Motor neuron (in vitro differentiated cells): ENCODE measurements around the gene HARBI1. TPM values are rescaled to one million over a fixed set of nuclear protein-coding genes. Genes with fewer than 3 reads are reported as not detected.

Experiments used
- ATAC-seq, 8 experiments: fragments of 200-7000 bp; cut with Tn5 transposase; replicated peaks in 6 of 8; 2 replicates each; pipeline ENCODE4 v1.8.0; 2021; ENCODE audit warnings: mild to moderate bottlenecking in 8 of 8, moderate library complexity in 8 of 8
- H3K27ac ChIP-seq, 2 donors: fragments of 250-450 bp; sonication (Bioruptor Pico); 2 replicates each; pipeline ENCODE4 v1.9.0; 2021; ENCODE audit warnings: antibody characterized with exemption in 2 of 2, mild to moderate bottlenecking in 2 of 2, moderate library complexity in 1 of 2
- H3K4me1 ChIP-seq, 2 donors: fragments of 250-450 bp; sonication (Bioruptor Pico); replicated peaks in 1 of 2; 2 replicates each; pipeline ENCODE4 v1.6.1; 2021; ENCODE audit warnings: antibody characterized with exemption in 2 of 2, mild to moderate bottlenecking in 2 of 2, moderate library complexity in 1 of 2
- H3K4me3 ChIP-seq, 5 donors: fragments of 250-450 bp; sonication (Bioruptor Pico); 2 replicates each; pipeline ENCODE4 v1.9.0; 2021; ENCODE audit warnings: antibody characterized with exemption in 5 of 5, mild to moderate bottlenecking in 5 of 5, moderate library complexity in 4 of 5
- WGBS, 10 experiments: fragments of 450-650 bp; shearing (Covaris generic); methylation state at CpG; one replicate each; pipeline ENCODE4 v1.0.0; 2022; 5-methylcytosine and 5-hydroxymethylcytosine counted together
- in situ Hi-C, 9 experiments: fragments of 400-800 bp; cut with MboI; loops; one replicate each; pipeline ENCODE4 v1.15.0; 2021; ENCODE audit warnings: low sequenced_read_pairs in 9 of 9, low pct_unique_long_range_greater_than_20kb in 2 of 9; ENCODE audit not compliant: unreplicated experiment in 9 of 9
- total RNA-seq, 8 experiments: library from RNA; unstranded; fragments of 300-600 nt; gene quantifications; 2 replicates each; pipeline versions ENCODE4 v1.2.3 to v1.2.4, GENCODE V29; 2022

Gene HARBI1
- total RNA-seq, 8 experiments from 2014 or later, result 3.9 to 9.8 (median 7.7) TPM

DNA sequence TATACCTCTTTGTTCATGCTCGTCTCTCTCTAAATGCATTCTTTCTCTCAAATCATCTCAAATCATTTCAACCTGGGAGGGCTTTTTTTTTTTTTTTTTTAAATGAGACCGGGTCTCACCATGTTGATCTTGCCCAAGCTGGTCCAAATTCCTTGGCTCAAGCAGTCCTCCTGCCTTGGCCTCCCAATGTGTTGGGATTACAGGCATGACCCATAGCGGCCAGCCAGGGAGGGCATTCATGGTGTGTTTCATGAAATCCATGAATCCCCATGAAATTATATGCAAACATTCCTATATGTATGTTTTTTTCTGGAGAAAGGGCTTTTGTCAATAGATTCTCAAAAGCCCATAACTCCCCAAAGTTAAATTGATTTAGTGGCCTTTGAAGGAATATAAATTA lies 26.5 kb upstream of the HARBI1 start:
- H3K27ac ChIP-seq, result no peak overlapping the region
- WGBS, 10 experiments, result 76 to 100% (median 94%) methylated on average over 1 to 3 of the region's 3 CpGs; no CpG with 5 or more reads in 1 of the 10 experiments
- H3K4me1 ChIP-seq, result no peaks in the 10 kb centered on the region
- H3K4me3 ChIP-seq, result no peak overlapping the region
- no peak for ATAC-seq
- in situ Hi-C loops, result no loop called here

DNA sequence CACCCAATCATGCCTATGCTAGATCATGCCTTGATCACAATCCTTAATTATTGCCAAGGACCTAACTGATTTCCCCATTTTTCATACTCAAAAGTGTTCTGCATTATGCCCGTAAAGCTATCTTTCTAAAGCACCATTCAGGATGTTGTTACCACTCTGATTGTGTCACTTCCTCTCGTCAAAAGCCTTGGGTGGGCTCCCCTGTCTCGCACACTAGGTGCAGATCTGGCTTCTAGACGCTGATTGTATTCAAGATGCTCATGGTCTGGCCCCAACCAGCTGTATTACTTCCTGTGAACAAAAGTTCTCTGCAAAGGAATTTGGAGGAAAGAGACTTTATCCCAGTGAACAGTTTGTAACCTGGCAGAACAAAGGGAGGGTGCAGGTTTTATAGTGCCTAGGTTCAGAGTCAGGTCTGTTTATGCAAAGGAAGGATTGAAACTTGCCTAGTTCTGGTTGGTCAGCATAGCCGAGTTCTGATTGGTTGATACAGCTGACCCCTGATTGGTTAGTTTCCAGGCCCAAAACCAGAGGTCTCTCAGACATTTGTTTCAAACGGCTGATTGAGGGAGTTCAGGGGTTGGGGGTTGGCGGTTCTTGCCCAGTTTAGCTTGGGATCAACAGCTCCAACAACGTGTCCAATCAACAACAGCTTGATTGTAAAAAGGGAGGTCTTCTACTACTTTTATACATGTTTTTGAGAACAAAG lies 25.8 kb upstream of the HARBI1 start:
- no peak for ATAC-seq
- H3K27ac ChIP-seq, result no peak overlapping the region
- in situ Hi-C loops, result no loop called here
- WGBS, 10 experiments, result 75 to 98% (median 90%) methylated on average over 3 to 8 of the region's 8 CpGs
- no peaks in the 10 kb centered on the region for H3K4me1 ChIP-seq
- H3K4me3 ChIP-seq, result no peak overlapping the region

DNA sequence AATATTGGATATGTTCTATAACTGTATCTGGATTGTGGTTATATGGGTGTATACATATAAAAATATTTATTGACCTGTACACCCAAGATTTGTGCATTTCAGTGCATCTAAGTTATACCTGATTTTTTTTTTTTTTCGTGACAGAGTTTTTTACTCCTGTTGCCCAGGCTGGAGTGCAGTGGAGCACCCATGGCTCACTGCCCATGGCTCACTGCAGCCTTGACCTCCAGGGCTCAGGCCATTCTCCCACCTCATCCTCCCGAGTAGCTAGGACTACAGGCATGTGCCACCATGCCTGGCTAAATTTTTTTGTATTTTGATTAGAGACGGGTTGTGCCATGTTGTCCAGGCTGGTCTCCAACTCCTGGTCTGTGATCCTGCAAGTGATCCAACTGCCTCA lies 24.6 kb upstream of the HARBI1 start:
- no peaks in the 10 kb centered on the region for H3K4me1 ChIP-seq
- H3K4me3 ChIP-seq, result no peak overlapping the region
- WGBS, 10 experiments, result 80 to 100% (median 96%) methylated on average over 1 to 3 of the region's 3 CpGs; no CpG with 5 or more reads in 2 of the 10 experiments
- H3K27ac ChIP-seq, result no peak overlapping the region
- in situ Hi-C loops, result no loop called here
- ATAC-seq, result no peak

DNA sequence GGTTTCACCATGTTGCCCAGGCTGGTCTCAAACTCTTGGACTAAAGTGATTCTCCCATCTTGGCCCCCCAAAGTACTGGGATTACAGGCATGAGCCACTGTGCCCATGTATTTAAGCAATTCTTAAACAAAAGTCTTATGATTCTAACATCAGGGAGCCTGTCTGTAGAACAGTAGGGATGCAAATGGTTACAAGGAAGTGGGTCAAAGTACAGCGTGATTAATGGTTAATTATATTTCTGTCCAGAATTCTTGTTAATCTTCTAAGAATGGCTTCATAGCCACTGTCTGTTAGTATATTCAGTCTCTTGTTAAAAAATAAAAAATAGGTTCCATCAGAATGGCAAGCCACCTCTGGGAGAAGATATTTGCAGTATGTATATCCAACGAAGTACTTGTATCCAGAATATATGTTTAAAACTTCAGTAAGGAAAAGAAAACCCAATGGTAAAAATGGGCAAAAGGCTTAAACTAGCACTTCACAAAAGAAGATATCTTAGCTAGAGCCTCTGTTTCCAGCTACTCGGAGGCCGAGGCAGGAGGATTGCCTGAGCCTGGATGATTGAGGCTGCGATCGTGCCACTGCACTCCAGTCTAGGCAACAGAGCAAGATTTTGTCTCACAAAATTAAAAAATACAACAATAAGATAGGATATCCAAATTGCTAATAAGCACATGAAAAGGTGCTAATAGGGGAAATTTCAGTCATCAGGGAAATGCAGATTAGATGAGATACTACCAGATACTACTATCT lies 23.2 kb upstream of the HARBI1 start:
- in situ Hi-C loops, result no loop called here

DNA sequence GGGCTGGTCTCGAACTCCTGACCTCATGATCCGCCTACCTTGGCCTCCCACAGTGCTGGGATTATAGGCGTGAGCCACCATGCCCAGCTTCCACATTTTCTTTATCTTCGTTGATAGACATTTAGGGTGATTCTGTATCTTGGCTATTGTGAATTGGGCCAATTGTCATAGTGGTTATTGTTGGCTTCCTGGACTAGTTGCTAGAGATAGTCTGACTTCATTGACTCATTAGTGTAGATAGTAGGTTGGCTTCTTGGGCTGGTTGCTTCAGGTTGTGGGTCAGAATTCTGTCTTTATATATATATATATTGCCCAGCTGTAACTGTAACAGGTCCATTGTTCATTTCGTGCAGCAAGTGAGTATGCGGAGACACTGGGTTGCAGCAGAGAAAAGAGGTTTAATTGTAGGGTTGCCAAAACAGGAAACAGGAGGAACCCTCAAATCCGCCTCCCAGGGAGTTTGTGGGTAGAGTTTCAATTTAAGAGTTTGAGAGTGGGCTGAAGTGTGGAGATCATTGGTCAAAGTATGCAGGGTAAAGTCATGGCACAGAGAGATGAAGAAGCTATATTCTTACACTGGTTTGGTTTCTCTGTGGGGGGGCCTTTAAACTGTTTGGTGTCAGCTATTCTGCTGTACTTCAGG lies 22.3 kb upstream of the HARBI1 start:
- 96 to 100% (median 99%) methylated on average over 2 to 7 of the region's 7 CpGs; no CpG with 5 or more reads in 2 of the 10 experiments for WGBS, 10 experiments
- Histone ChIP-seq H3K4me1 (no peaks in the 10 kb centered on the region), H3K27ac (no peak overlapping the region), H3K4me3 (no peak overlapping the region)
- in situ Hi-C loops, result no loop called here
- no peak for ATAC-seq

More for the DNA sequence above, 23.2 kb upstream of the HARBI1 start:
- H3K4me3 ChIP-seq, result no peak overlapping the region
- H3K4me1 ChIP-seq, result no peaks in the 10 kb centered on the region
- WGBS, 10 experiments, result 90 to 100% (median 98%) methylated on average over 1 to 6 of the region's 6 CpGs; no CpG with 5 or more reads in 1 of the 10 experiments
- H3K27ac ChIP-seq, result no peak overlapping the region
- ATAC-seq, result no peak

DNA sequence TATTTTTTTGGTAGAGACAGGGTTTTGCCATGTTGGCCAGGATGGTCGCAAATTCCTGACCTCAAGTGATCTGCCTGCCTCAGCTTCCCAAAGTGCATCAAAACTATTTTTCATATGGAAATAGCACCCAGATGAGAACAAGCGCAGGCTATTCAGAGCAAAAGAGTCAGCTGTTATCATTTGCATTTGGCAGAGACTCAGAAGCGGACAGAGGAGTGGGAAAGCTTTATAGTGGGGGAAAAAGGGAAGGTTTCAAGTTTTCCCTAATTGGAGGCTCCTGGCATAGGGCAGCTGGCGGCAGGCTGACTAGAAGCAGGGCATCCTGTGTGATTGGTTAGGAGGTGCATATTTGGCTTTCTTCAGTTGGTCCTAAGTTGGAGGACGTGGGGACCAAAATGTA lies 20.5 kb upstream of the HARBI1 start:
- Histone ChIP-seq H3K27ac (no peak overlapping the region), H3K4me1 (no peaks in the 10 kb centered on the region), H3K4me3 (no peak overlapping the region)
- 88 to 100% (median 98%) methylated on average over 1 to 5 of the region's 5 CpGs; no CpG with 5 or more reads in 1 of the 10 experiments for WGBS, 10 experiments
- ATAC-seq, result no peak
- in situ Hi-C loops, result no loop called here

DNA sequence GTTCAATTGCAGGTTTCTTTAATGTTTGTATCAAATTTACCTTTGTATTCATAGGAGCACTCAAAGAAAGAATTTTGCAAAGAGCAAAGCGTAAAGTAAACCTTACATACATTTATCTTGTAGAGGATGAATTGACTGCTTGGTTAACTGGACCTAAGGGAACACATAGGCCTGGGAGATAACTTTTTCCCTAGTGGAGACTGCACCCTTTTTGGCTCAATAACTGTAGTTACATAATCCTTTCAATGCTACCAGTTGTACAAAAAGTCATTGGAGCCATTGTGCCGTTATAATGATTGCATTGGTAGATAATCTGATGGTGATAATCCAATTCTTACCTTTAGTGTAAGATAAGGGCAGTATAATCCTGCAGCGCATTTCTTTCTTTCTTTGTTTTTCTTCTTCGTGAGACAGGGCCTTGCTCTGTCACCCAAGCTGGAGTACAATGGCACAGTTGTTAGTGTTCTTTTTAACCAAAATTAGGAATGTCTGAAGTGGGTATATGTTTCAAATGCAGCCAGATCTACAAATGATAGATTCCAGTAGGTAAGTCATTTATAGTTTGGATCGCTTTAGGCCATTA lies 18.6 kb upstream of the HARBI1 start:
- H3K27ac ChIP-seq, result no peak overlapping the region
- no peaks in the 10 kb centered on the region for H3K4me1 ChIP-seq
- no peak for ATAC-seq
- in situ Hi-C loops, result no loop called here
- H3K4me3 ChIP-seq, result no peak overlapping the region
- 76 to 100% (median 95%) methylated on average over 2 to 5 of the region's 5 CpGs; no CpG with 5 or more reads in 1 of the 10 experiments for WGBS, 10 experiments

DNA sequence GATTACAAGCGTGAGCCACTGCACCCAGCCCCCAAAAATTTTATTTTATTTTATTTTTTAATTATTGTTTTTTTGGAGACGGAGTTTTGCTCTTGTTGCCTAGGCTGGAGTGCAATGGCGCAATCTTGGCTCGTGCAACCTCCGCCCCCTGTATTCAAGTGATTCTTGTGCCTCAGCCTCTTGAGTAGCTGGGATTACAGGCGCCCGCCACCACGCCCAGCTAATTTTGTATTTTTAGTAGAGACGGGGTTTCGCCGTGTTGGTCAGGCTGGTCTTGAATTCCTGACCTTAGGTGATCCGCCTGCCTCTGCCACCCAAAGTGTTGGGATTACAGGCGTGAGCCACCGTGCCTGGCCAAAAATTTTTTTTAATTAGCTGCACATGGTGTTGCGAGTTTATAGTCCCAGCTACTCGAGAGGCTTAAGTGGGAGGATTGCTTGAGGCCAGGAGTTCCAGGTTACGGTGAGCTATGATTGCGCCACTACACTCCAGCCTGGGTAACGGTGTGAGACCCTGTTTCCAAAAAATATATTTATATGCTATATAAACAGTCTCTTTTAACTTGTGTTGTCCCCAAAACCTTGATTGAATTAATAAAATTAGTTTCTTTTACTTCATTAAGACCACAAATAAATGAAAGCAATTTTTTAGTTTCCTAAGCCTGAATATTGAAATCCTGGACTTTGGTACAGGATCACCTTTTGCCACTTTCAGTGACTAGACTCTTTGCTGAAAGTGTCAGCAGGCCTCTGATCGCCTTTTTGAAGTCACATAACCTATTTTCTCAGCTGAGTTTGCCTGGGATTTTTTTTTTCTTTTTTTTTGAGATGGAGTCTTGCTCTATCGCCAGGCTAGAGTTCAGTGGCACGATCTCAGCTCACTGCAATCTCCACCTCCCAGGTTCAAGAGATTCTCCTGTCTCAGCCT lies 16.5 kb upstream of the HARBI1 start:
- no peak for ATAC-seq
- 75 to 100% (median 95%) methylated on average over 2 to 20 of the region's 22 CpGs for WGBS, 10 experiments
- in situ Hi-C loops, result no loop called here
- Histone ChIP-seq H3K4me1 (no peaks in the 10 kb centered on the region), H3K4me3 (no peak overlapping the region), H3K27ac (no peak overlapping the region)

DNA sequence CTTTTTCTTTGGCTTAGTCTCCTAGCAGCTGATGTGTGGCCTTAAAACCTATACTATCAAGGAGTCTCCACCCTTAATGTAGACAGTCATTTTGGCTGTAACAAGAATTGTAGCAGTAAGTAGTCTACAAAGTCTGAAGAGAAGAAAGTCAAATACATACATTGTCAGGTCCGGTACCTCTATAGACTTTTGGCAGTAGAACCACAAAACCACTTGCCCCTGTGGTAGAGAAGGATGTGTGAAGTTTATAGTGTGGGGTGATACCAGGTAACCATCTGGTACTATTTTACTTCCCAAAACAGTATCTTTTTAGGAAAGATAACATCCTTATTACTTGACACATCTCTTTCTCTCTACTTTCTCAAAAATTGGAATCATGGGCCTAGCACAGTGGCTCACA lies 15.5 kb upstream of the HARBI1 start:
- in situ Hi-C loops, result no loop called here
- no peak for ATAC-seq
- no peak overlapping the region for H3K4me3 ChIP-seq
- 83 to 100% methylated on average over 1 of the region's 1 CpG; no CpG with 5 or more reads in 8 of the 10 experiments for WGBS, 10 experiments
- H3K27ac ChIP-seq, result no peak overlapping the region
- H3K4me1 ChIP-seq, result no peaks in the 10 kb centered on the region

DNA sequence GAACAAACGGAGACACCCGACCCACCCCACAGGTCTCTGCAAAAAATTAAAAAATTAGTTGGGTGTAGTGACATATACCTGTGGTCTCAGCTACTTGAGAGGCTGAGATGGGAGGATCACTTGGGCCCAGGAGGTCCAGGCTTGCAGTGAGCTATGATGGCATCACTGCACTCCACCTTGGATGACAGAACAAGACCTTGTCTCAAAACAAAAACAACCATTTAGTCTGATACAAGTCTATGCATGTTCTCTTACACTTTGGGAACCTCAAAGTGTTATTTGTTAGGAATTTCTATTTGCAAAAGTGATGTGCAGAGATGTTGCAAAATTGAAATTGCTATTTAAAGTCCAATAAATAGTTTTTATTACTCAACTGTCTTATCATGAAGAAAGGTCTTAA lies 14.6 kb upstream of the HARBI1 start:
- in situ Hi-C loops, result no loop called here
- 80 to 100% (median 100%) methylated on average over 1 to 2 of the region's 2 CpGs; no CpG with 5 or more reads in 4 of the 10 experiments for WGBS, 10 experiments
- ATAC-seq, result no peak
- Histone ChIP-seq H3K27ac (no peak overlapping the region), H3K4me1 (no peaks in the 10 kb centered on the region), H3K4me3 (no peak overlapping the region)

DNA sequence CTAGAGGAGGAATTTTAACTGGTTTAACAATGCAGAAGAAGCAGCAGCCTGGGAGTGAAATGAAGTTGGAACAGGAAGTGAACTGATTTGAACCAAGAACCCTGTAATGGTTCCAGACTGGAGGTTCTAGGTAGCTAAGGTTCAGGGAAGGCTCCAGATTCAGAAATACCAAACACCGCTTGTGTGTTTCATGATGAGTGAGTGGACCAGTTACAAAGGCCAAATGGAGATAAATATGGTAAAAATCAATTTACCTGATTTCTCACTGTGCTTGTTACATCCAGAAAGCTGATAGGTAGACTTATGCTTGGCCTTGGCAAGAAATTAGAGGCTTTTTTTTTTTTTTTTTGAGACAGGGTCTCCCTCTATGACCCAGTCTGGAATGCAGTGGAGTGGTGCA lies 13.2 kb upstream of the HARBI1 start:
- H3K4me3 ChIP-seq, result no peak overlapping the region
- no peak for ATAC-seq
- in situ Hi-C loops, result no loop called here
- no peaks in the 10 kb centered on the region for H3K4me1 ChIP-seq
- H3K27ac ChIP-seq, result no peak overlapping the region
- WGBS, 10 experiments, result 60 to 100% (median 100%) methylated on average over 1 of the region's 1 CpG; no CpG with 5 or more reads in 4 of the 10 experiments

DNA sequence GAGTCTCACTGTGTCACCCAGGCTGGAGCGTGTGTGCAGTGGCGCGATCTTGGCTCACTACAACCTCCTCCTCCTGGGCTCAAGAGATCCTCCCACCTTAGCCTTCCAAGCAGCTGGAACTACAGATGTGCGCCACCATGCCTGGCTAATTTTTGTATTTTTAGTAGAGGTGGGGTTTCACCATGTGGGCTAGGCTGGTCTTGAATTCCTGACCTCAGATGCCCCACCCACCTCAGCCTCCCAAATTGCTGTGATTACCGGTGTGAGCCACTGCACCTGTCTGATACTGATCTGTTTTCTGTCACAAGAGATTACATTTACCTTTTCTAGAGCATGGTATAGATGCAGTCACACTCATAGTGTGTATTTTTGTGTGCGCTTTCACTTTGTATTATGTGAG lies 11.9 kb upstream of the HARBI1 start:
- peak in 1 of 8 experiments; percentile 21 for ATAC-seq
- H3K4me3 ChIP-seq, result no peak overlapping the region
- H3K27ac ChIP-seq, result no peak overlapping the region
- WGBS, 10 experiments, result 97 to 100% (median 100%) methylated on average over 1 to 6 of the region's 6 CpGs; no CpG with 5 or more reads in 1 of the 10 experiments
- in situ Hi-C loops, result no loop called here
- no peaks in the 10 kb centered on the region for H3K4me1 ChIP-seq
